ENCODE results near the gene TRIM65.

TRIM65 gene

GRCh38 chr17:75896415-75897159 lies at the start of gene TRIM65:
TSS of gene TRIM65 (minus strand) at chr17:75896951. CDS start at chr17:75896937, 14 bp downstream.
- TF ChIP-seq TAF1 (IDR thresholded peaks at IDR 0.05; ENCODE audit: low read depth) (peak; percentile 87), TEAD4 (IDR thresholded peaks at IDR 0.05) (no peak; the same call in 1 of the 2 replicates), FOXM1 (IDR thresholded peaks at IDR 0.05; ENCODE audit: borderline replicate concordance, low read depth) (no peak), MAX (IDR thresholded peaks at IDR 0.05) (peak; percentile 86), CREB1 (IDR thresholded peaks at IDR 0.05; ENCODE audit: low read depth) (no peak), ZBTB7A (IDR thresholded peaks at IDR 0.05; ENCODE audit: low read depth) (no peak; the same call in 1 of the 2 replicates), RAD21 (IDR thresholded peaks at IDR 0.05; ENCODE audit: low read depth) (peak; percentile 33; the same call in 1 of the 2 replicates), EP300 (IDR thresholded peaks at IDR 0.05; ENCODE audit: borderline replicate concordance) (no peak), CEBPB (IDR thresholded peaks at IDR 0.05) (no peak), NFIC (IDR thresholded peaks at IDR 0.05) (peak; percentile 36; the same call in 1 of the 2 replicates), YY1 (IDR thresholded peaks at IDR 0.05; ENCODE audit: low read depth) (peak; percentile 91), REST (IDR thresholded peaks at IDR 0.05; ENCODE audit: low read depth) (0 out of 2 replicates have a peak, but pooled peaks have one; percentile 12)

- TF ChIP-seq NFIC (IDR thresholded peaks at IDR 0.05) (no peak), RAD21 (IDR thresholded peaks at IDR 0.05; ENCODE audit: low read depth) (no peak)
Measured at GRCh38 chr17:75945211-75945610, 48.5 kb upstream of the TRIM65 start.

GRCh38 chr17:75943491-75943890 lies 46.7 kb upstream of the TRIM65 start:
- TF ChIP-seq TEAD4 (IDR thresholded peaks at IDR 0.05) (no peak), RAD21 (IDR thresholded peaks at IDR 0.05; ENCODE audit: low read depth) (no peak), YY1 (IDR thresholded peaks at IDR 0.05; ENCODE audit: low read depth) (no peak), REST (IDR thresholded peaks at IDR 0.05; ENCODE audit: low read depth) (no peak), EGR1 (IDR thresholded peaks at IDR 0.05) (no peak), CREB1 (IDR thresholded peaks at IDR 0.05; ENCODE audit: low read depth) (no peak), NFIC (IDR thresholded peaks at IDR 0.05) (no peak), FOXM1 (IDR thresholded peaks at IDR 0.05; ENCODE audit: borderline replicate concordance, low read depth) (no peak), TCF12 (IDR thresholded peaks at IDR 0.05; ENCODE audit: low read depth) (no peak), MAX (IDR thresholded peaks at IDR 0.05) (no peak), USF1 (IDR thresholded peaks at IDR 0.05) (no peak), CEBPB (IDR thresholded peaks at IDR 0.05) (no peak), EP300 (IDR thresholded peaks at IDR 0.05; ENCODE audit: borderline replicate concordance) (no peak), TAF1 (IDR thresholded peaks at IDR 0.05; ENCODE audit: low read depth) (no peak), ZBTB7A (IDR thresholded peaks at IDR 0.05; ENCODE audit: low read depth) (no peak)

GRCh38 chr17:75942473-75942872 lies 45.7 kb upstream of the TRIM65 start:
- TF ChIP-seq TEAD4 (IDR thresholded peaks at IDR 0.05) (no peak), USF1 (IDR thresholded peaks at IDR 0.05) (no peak), TAF1 (IDR thresholded peaks at IDR 0.05; ENCODE audit: low read depth) (no peak), FOXM1 (IDR thresholded peaks at IDR 0.05; ENCODE audit: borderline replicate concordance, low read depth) (no peak), REST (IDR thresholded peaks at IDR 0.05; ENCODE audit: low read depth) (no peak), MAX (IDR thresholded peaks at IDR 0.05) (no peak), TCF12 (IDR thresholded peaks at IDR 0.05; ENCODE audit: low read depth) (no peak), RAD21 (IDR thresholded peaks at IDR 0.05; ENCODE audit: low read depth) (no peak), EGR1 (IDR thresholded peaks at IDR 0.05) (no peak), CEBPB (IDR thresholded peaks at IDR 0.05) (no peak), NFIC (IDR thresholded peaks at IDR 0.05) (no peak), EP300 (IDR thresholded peaks at IDR 0.05; ENCODE audit: borderline replicate concordance) (no peak), ZBTB7A (IDR thresholded peaks at IDR 0.05; ENCODE audit: low read depth) (no peak), CREB1 (IDR thresholded peaks at IDR 0.05; ENCODE audit: low read depth) (no peak), YY1 (IDR thresholded peaks at IDR 0.05; ENCODE audit: low read depth) (no peak)
